GM18861 (cell line): ENCODE data around the gene NEGR1.

Source experiments
- ATAC-seq: cut with Tn5 transposase; IDR thresholded peaks from one replicate; pipeline ENCODE4 v1.9.1; 2021; ENCODE audit not compliant: unreplicated experiment

NEGR1 gene

GRCh38 chr1:72051538-72051937 lies 230.8 kb downstream of the NEGR1 start:
- no peak for ATAC-seq

DNA sequence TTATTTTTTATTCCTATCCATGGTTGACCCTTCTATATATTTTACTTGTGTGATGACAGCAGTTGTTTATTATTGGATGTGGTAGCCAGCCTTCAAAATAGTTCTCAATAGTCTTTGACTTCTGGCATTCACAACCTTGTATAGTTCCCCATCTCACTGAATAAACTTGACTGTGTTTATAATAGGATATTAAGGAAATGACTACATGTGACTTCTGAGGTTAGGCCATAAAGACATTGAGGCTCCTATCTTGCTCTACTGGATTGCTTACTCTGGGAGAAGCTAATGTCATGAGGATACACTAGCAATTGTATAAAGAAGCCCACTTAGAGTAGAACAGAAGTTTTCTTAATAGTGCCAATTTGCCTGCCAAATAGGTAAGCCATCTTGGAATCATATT lies 231.8 kb downstream of the NEGR1 start:
- no peak for ATAC-seq

GRCh38 chr1:72037745-72038343 lies 244.5 kb downstream of the NEGR1 start:
- peak; percentile 73 for ATAC-seq

- ATAC-seq, result no peak
Observed at GRCh38 chr1:72034827-72035226, 247.5 kb downstream of the NEGR1 start.

DNA sequence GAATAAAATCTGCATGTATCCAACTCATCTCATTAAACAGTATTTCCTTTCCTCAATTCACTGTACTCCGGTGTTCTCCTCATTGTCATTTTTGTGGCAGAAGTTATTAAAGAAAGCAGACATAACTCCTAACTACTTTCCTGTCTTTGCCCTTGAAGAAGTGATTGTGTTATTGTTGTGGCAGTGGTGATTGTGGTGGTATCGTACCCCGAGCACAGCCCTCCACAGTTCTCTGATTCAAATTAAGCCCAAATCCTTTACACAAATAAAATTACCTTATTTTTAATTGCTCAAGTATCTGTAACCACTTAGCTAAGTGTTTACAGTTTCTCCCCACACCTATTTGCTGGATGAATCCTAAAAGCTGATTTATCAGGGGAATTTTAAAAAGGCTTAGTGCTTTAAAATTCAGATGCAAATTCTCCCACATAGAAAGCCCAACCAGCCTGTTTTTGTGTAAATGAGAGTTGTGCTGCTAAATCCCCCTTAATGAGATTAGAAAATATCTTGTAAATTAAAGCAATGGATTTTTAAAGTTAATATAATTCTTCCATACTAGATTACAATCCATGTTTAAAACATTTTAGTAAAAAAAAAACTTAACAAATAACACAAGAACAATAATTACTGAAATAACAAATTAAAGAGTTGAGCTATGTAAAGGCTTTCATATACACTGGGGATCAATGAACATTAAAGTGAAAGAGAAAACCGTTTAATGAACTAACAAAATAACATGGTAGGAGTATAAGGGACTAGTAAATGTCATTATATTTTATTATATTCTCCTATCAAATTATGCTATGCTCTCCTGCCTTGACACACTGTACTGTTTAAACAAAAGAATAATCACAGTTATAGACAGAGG lies 259.0 kb downstream of the NEGR1 start:
- ATAC-seq, result no peak

DNA sequence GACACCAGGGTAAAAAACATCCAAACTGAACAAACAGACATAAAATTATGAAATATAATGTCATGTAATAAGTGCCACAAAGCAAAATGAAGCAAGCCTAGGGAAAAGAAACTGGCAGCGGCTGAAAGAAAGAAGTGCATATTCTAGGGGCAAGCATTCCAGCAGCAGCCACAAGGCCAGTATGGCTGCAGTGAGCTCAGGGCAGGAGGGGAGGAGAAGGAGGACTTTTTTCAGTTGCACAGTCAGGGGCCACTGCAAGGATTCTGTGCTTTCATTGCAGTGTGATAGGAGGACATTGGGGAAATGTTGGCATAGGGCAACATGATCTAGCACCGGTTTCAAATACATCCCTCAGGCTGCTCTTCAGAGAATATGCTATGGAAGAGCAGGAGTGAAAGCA lies 263.8 kb downstream of the NEGR1 start:
- no peak for ATAC-seq

DNA sequence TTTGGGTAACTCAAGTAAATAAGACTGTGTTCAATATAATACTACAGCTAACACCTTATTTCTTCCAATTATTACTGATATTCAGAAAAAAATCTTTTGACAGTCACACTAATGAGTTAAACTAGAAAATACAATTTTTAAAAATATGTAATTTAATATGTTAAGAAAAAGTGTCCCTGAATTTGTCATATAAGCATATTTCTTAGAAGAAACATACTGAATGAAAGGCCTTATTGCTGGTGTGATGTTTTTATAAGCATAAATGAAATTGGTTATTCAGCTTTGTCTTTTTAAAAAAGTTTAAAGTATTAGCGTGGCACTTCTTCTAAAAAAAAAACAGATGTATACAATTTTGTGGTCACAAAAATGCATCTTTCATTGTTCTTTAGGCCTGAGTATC lies 267.3 kb downstream of the NEGR1 start:
- ATAC-seq, result no peak

- no peak for ATAC-seq
Observed at GRCh38 chr1:72013161-72013560, 269.2 kb downstream of the NEGR1 start.

DNA sequence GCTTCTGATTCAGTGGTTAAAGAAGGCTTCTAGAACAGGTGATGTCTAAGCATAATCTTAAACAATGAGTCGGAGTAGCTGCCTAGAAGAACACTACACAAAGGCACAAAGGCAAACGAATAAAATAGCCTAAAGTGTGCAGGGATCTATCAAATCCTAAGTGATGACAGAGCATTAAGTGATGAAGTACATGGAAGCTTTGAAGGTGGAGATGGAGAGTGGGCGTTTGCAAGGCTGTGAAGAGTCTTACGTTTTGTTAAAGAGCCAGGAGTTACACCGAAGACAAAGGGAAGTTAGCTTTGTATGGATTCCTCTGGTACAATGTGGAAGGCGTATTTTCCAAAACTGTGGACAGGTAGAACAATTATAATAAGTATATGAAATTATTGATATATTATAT lies 270.6 kb downstream of the NEGR1 start:
- ATAC-seq, result no peak

DNA sequence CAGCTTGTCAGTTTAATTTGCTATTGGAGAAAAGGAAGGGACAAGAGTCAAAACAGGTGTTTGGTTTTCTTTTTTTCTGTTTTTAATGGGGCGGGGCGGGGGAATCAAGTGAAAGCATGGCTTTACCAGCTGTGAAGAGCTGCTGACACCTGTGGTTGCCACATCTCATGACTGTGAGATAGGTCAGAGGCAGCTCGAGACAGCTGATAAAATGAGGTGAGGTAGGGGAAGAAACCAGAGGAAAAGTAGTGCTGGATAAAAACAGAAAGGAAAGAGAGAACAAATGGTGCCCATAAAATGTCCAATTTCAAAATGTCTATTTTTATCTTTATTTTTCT lies 272.3 kb downstream of the NEGR1 start:
- no peak for ATAC-seq

- no peak for ATAC-seq
Observed at GRCh38 chr1:72009173-72010093, 272.9 kb downstream of the NEGR1 start.

GRCh38 chr1:72007312-72007711 lies 275.0 kb downstream of the NEGR1 start:
- no peak for ATAC-seq

DNA sequence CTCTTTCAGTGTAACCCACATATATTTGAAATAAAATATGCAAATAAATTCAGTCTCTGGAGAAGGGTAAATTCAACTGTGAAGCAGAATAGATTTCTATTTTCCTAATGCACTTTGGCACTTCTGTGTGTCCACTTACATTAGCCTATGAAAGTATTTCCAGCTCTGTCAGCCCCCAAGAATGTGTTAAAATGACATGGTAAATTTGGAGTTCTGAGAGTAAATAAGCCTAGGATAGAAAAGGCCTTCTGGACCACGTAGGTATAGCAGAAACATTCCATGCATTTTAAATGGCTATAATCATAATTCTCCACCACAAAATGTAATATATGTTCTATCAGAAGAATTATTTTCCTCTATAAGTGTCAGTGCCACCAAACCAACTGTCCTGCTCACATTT lies 276.2 kb downstream of the NEGR1 start:
- ATAC-seq, result no peak

GRCh38 chr1:72003092-72003491 lies 279.2 kb downstream of the NEGR1 start:
- no peak for ATAC-seq

GRCh38 chr1:72000809-72001208 lies 281.5 kb downstream of the NEGR1 start:
- no peak for ATAC-seq

DNA sequence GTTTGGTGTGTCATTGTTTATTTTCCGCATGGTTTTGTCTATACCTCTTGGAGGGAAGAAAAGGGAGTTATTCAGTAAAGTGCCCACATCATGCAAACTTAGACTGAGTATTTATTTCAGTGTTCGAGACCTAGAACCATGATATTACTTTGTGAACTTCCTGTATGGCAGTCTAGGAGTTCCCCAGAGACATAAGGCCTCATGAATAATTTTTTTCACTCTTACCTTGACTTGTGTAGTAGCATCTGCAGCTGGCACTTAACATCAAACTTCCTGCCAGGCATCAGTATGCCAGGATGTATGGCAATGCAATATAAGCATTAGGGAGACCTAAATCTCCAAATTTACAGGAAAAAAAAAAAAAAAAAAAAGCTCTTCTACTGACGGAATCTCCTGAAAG lies 287.7 kb downstream of the NEGR1 start:
- ATAC-seq, result no peak

- ATAC-seq, result no peak
Observed at GRCh38 chr1:71987181-71987580, 295.2 kb downstream of the NEGR1 start.

DNA sequence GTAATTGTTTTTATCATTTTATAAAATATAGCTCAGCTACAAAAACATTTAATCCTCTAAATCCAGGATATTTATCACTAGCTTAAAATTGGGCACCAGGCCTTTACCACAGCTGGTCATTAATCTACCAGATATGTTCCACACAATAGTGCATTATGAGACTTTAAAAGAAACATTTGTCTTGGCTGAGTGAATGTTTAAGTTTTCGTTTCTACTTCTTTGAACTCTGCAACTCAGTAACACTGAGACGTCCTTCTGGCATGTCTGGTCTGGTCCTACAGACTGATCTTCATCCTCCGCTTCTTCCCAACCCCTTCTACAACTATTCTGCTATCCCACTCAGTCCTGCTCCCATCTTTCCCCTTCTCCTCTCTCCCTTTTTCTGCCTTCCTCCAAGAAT lies 296.2 kb downstream of the NEGR1 start:
- ATAC-seq, result no peak

- no peak for ATAC-seq
Observed at GRCh38 chr1:71980556-71980955, 301.8 kb downstream of the NEGR1 start.

DNA sequence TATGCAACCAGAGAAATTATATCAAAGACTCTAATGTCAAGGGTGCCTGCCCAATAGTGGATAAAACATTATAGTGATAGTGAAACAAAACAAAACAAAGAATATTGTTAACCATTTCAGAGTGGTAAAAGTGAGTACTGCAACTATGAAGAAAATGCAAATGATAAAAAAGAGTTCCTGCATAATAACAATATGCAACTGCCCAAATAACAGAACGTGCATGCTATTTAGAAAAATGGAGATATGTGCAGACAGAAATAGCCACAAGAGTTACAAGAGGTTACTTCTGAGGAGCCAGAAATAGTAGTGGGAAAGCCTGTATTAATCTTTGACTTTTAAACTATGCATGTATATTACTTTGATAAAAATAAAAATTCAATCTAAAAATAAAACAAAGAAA lies 302.5 kb downstream of the NEGR1 start:
- ATAC-seq, result no peak

GRCh38 chr1:71967670-71968069 lies 314.7 kb downstream of the NEGR1 start:
- peak; percentile 96 for ATAC-seq

DNA sequence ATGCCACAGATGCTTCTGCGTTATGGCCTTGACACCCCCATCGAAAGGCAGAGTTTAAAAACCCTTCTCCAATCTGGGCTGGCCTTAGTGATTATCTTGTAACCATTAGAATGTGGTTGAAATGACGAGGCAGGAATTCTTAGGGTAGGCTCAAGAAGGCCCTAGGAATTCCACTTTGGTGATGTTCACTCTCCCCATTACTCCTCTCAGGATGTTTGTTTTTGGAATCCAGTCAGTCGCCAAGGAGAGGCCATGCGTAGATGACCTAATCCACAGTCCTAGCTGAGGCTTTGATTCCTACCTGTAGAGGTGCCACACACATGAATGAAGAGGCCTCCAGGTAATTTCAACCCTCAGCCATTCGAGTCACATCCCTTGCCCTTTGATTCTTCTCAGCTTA lies 318.2 kb downstream of the NEGR1 start:
- ATAC-seq, result no peak
